Measurements from ENCODE around the gene ACBD7. TPM values are rescaled to one million over a fixed set of nuclear protein-coding genes. Genes with fewer than 3 reads are reported as not detected.

The ACBD7 gene
- total RNA-seq, 1 donor from 2014 or later, result 1.9 TPM

Other genes with a start within 250 kb of the ACBD7 start
- 14.0 TPM for gene SUV39H2, start 209.9 kb downstream of the ACBD7 start, total RNA-seq (ENCODE audit: insufficient read depth, low replicate concordance)
- 18.5 TPM for gene DCLRE1C, start 134.7 kb downstream of the ACBD7 start, total RNA-seq (ENCODE audit: insufficient read depth, low replicate concordance)
- gene MEIG1, start 129.4 kb downstream of the ACBD7 start, total RNA-seq (ENCODE audit: insufficient read depth, low replicate concordance), result not detected
- gene OLAH, start 44.8 kb downstream of the ACBD7 start, total RNA-seq (ENCODE audit: insufficient read depth, low replicate concordance), result 13.2 TPM
- gene RPP38, start 8.6 kb upstream of the ACBD7 start, total RNA-seq (ENCODE audit: insufficient read depth, low replicate concordance), result 12.5 TPM
- gene NMT2, start 79.9 kb upstream of the ACBD7 start, total RNA-seq (ENCODE audit: insufficient read depth, low replicate concordance), result 16.9 TPM

Data from umbilical cord (tissue), 1 donor.